Activated CD4-positive, alpha-beta memory T cell treated with anti-CD3 and anti-CD28 coated beads for 36 hours (primary cell): ENCODE data around the gene MGST1. TPM values are rescaled to one million over a fixed set of nuclear protein-coding genes. Genes with fewer than 3 reads are reported as not detected.

Experiments used
- CTCF ChIA-PET: fragments of 350-600 bp; sonication (Branson Sonifier 250); formaldehyde crosslinking; loops from one replicate; lab custom pipeline; 2021; ENCODE audit warnings: antibody characterized with exemption, inconsistent platforms; lab: Charles Lee
- POLR2A ChIA-PET: fragments of 350-600 bp; sonication (Branson Sonifier 250); formaldehyde crosslinking; loops from one replicate; lab custom pipeline; 2021; ENCODE audit warnings: antibody characterized with exemption; lab: Charles Lee
- DNase-seq: peaks from one replicate; pipeline ENCODE4 v3.0.0-alpha.2; 2020
- H3K27ac Mint-ChIP-seq: one replicate; pipeline ENCODE4 v1.8.0; 2021; ENCODE audit warnings: mixed read lengths
- H3K27me3 Mint-ChIP-seq: one replicate; pipeline ENCODE4 v1.8.0; 2021; ENCODE audit warnings: mixed read lengths
- H3K36me3 Mint-ChIP-seq: one replicate; pipeline ENCODE4 v1.8.0; 2021; ENCODE audit warnings: mixed read lengths
- H3K4me1 Mint-ChIP-seq: one replicate; pipeline ENCODE4 v1.8.0; 2021; ENCODE audit warnings: low read depth, mixed read lengths
- H3K4me3 Mint-ChIP-seq: one replicate; pipeline ENCODE4 v1.8.0; 2021; ENCODE audit warnings: mild to moderate bottlenecking, mixed read lengths
- H3K9me3 Mint-ChIP-seq: one replicate; pipeline ENCODE4 v1.8.0; 2021; ENCODE audit warnings: mixed read lengths
- intact Hi-C: fragments of 100-400 bp; cut with micrococcal nuclease; formaldehyde crosslinking; loops from one replicate; pipeline ENCODE4 v1.15.1; 2023
- total RNA-seq, 2 experiments: library from RNA; stranded (reverse); gene quantifications; one replicate each; pipeline ENCODE4 v1.2.3, GENCODE V29; 2021

The MGST1 gene, protein sequence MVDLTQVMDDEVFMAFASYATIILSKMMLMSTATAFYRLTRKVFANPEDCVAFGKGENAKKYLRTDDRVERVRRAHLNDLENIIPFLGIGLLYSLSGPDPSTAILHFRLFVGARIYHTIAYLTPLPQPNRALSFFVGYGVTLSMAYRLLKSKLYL
- not detected for total RNA-seq

DNA sequence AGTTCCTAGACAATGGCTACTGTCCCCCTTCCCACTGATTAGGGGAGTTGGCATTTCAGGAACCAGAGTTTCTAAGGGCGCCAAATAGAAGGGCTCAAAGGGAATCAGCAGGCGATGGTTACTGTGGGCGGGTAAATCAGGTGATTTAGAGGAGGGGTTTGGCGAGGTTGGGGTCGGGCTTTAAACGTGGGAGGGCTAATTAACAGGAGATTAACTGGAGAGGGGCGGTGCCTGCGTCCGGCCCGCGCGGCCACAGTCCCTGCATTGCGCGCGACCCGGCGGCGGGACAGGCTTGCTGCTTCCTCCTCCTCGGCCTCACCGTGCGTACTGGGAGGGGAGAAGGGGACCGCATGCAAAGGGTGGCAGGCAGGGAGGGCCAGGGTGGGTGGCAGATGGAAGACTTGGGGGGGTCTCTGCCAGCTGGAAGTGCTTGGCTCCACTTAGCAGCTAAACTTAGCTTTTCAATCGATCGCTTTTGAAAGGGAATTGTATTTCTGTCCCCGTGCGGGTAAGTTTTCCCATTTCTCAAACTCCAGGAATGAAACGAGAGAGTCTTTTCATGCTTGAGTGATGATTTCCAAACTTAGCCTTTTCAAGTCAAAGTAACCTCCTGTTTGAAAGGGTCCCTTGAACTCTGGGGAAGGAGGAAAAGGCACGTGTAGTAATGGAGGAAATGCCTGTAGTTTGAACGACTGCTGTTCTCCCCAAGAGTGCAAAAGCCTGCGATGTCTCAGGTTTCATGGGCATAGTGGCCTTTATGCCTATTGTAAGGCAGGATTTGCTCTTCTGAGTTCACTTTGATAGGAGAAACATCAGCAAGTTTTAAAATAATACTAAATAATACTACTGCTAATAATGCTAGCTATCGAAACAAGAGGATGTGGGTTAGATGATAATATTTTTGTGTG lies at the start of gene MGST1:
Gene MGST1, plus strand, starts transcription at position 255 of the 908 bp plus-strand sequence. CDS start 6,608 bp downstream, outside the sequence.
- intact Hi-C loops: no loop called here
- H3K9me3 Mint-ChIP-seq: peaks cover 3% of the 10 kb centered on the region

DNA sequence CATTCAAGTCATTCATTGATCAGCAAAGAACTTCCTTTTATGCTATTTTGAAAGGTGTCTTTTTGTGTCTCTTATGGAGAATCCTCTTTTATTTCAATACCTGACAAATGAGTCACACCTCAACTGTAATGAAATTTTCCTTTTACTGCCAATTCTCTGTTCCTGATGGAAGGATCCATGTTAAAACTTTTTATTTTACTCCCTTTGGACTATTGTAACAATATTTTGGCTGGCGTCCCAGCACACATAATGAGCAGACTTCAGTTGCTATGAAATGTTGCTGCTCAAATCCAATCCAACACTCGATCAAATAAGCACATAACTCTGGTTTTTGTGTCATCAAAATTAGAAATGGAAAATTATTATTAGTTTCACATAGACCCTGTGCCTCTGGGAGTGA lies 48.0 kb upstream of the MGST1 start:
- H3K27ac Mint-ChIP-seq: no peak overlapping the region
- H3K4me3 Mint-ChIP-seq: no peak overlapping the region
- H3K9me3 Mint-ChIP-seq: peaks cover 2% of the 10 kb centered on the region
- H3K27me3 Mint-ChIP-seq: no peaks in the 10 kb centered on the region
- no peaks in the 10 kb centered on the region for H3K4me1 Mint-ChIP-seq
- ChIA-PET POLR2A (no interaction called here), CTCF (no interaction called here)
- no peaks in the 10 kb centered on the region for H3K36me3 Mint-ChIP-seq
- intact Hi-C loops: no loop called here
- DNase-seq: no peak

More for the DNA sequence above, at the start of gene MGST1:
- CTCF ChIA-PET: no interaction called here
- POLR2A ChIA-PET: no interaction called here
- DNase-seq: no peak
- Mint-ChIP-seq H3K27ac (no peak within 1 kb of the TSS), H3K4me1 (no peaks in the 10 kb centered on the region), H3K36me3 (no peaks in the 10 kb centered on the region), H3K27me3 (peaks cover 10% of the 10 kb centered on the region), H3K4me3 (no peak within 1 kb of the TSS)

DNA sequence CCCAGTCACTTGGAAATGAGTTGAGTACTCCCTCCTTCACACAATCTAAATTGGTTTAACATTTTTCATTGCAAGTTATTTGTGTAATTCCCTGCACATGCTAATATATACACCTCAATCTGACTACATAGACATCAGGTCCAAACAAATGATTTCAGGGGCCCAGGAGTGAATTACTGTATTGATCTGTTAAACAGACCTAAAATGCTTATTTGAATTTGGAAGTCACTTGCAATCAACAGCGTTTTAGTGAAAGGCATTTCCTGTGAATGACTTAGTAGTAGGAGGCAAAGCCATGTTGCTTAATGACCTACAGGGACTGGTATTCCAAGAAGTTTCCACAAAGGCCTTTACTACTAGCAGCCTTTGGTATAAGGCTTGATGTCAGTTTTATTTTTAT lies 47.3 kb upstream of the MGST1 start:
- ChIA-PET POLR2A (no interaction called here), CTCF (no interaction called here)
- Mint-ChIP-seq H3K4me1 (no peaks in the 10 kb centered on the region), H3K27me3 (no peaks in the 10 kb centered on the region), H3K36me3 (no peaks in the 10 kb centered on the region), H3K9me3 (peaks cover 2% of the 10 kb centered on the region), H3K4me3 (no peak overlapping the region), H3K27ac (no peak overlapping the region)
- no peak for DNase-seq
- intact Hi-C loops: no loop called here

DNA sequence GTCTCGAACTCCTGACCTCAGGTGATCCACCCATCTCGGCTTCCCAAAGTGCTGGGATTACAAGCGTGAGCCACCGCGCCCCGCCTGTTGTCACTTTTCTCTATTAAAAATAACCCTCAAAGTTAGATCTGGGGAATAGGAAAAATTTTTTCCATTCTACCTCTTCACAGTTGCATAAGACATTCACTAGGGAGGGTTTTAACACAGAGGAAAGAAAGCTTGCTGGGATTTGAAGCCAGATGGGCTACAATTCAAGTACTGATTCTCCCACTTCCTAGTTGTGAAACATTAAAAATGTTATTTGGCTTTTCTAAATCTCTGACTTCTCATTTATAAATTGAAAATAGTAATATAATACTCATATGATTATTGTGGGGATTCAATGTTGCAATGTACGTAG lies 46.7 kb upstream of the MGST1 start:
- Mint-ChIP-seq H3K9me3 (peaks cover 5% of the 10 kb centered on the region), H3K36me3 (no peaks in the 10 kb centered on the region), H3K4me1 (no peaks in the 10 kb centered on the region), H3K27me3 (no peaks in the 10 kb centered on the region), H3K4me3 (no peak overlapping the region), H3K27ac (no peak overlapping the region)
- ChIA-PET CTCF (no interaction called here), POLR2A (no interaction called here)
- DNase-seq: no peak
- intact Hi-C loops: no loop called here

DNA sequence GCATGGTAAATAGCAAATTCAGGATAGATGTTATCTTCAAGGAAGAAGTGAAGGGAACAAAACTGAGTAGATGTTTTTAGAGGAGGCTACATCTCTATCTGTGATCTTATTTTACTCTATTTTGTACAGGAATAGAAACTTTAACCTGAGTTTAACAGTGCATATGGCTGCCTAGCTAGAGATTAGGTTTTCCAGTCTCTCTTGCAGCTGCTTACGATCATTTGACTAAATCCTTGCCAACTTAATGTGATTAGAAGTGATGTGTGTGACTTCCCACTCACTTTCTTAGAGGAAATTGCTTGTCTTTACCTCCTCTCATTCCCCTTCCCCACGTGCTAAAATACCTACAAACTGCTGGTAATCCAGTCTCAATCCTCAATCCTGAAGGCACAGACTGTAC lies 43.5 kb upstream of the MGST1 start:
- Mint-ChIP-seq H3K4me3 (no peak overlapping the region), H3K4me1 (no peaks in the 10 kb centered on the region), H3K27ac (no peak overlapping the region), H3K27me3 (no peaks in the 10 kb centered on the region), H3K36me3 (no peaks in the 10 kb centered on the region), H3K9me3 (peaks cover 6% of the 10 kb centered on the region)
- intact Hi-C loops: no loop called here
- DNase-seq: no peak
- POLR2A ChIA-PET: no interaction called here
- CTCF ChIA-PET: no interaction called here

DNA sequence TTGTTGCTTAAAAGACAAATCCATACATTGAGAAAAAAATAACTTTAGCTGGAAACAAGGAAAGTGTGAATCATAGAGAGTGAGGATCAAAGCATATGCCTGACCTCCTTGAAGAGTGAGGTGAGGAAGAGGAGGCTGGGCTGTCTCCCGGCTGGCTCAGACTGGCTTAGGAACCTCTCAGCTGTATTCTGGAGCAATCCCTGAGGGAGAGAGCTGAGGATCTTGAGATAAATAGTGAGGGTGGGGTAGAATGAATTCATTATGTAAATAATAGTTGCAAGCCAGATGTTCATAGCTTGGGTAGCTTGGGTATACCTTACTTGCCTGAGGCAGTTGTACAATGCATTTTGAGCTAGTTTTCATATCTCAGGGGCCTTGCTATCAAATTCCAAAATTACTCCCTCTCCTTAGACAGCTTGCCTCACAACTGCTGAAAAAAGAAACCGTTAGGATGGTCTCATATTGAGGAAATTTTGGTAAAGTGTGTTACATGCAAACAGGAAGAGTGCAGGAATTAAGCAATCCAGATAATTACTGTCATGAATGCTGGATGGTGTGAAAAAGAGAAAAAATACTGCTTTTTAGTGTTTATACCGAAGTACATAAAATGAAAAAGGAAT lies 39.5 kb upstream of the MGST1 start:
- Mint-ChIP-seq H3K4me3 (no peak overlapping the region), H3K27me3 (no peaks in the 10 kb centered on the region), H3K27ac (no peak overlapping the region), H3K9me3 (peaks cover 22% of the 10 kb centered on the region), H3K4me1 (no peaks in the 10 kb centered on the region), H3K36me3 (no peaks in the 10 kb centered on the region)
- CTCF ChIA-PET: no interaction called here
- no peak for DNase-seq
- intact Hi-C loops: no loop called here
- POLR2A ChIA-PET: no interaction called here

DNA sequence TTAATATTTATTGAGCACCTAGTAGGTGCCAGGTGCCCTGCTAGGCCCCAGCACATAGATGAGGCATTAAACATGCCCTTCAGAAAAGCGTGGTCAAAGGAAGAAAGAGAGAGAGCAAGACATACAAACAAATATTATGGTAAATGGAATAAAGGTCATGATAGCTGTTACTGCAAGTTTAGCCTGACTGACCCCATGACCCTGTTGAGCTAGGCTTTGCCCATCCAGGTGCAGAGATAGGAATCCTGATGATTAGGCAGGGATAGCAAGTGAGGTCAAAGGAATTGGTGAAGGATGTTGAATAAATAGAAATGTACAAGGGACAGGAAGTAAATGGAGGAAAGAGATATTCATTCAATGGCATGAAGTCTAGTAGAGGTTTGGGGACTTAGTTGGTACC lies 36.5 kb upstream of the MGST1 start:
- no peak for DNase-seq
- ChIA-PET POLR2A (no interaction called here), CTCF (no interaction called here)
- intact Hi-C loops: no loop called here
- H3K9me3 Mint-ChIP-seq: peaks cover 22% of the 10 kb centered on the region
- H3K4me3 Mint-ChIP-seq: no peak overlapping the region
- no peaks in the 10 kb centered on the region for H3K27me3 Mint-ChIP-seq
- H3K36me3 Mint-ChIP-seq: no peaks in the 10 kb centered on the region
- no peaks in the 10 kb centered on the region for H3K4me1 Mint-ChIP-seq
- no peak overlapping the region for H3K27ac Mint-ChIP-seq

DNA sequence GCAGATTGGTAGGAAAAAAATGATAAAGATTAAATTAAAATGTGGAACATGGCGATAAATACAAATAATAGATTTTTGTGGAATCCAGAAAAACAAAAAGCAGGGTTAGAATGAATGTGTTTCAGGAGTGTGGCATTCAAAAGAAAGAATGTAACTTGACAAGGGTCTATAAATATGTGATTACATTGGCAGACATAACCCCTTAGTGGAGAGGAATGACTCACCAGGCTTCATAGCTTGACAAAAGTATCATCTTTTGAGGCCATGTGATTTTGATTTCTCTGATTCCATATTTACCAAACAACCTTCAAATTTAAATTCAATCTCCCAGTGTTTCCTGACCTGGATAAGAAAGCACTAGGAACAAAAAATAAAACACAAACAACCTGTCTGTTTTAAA lies 24.4 kb upstream of the MGST1 start:
- H3K4me1 Mint-ChIP-seq: no peaks in the 10 kb centered on the region
- DNase-seq: no peak
- intact Hi-C loops: no loop called here
- H3K36me3 Mint-ChIP-seq: no peaks in the 10 kb centered on the region
- peaks cover 18% of the 10 kb centered on the region for H3K9me3 Mint-ChIP-seq
- POLR2A ChIA-PET: no interaction called here
- CTCF ChIA-PET: no interaction called here
- H3K27ac Mint-ChIP-seq: no peak overlapping the region
- H3K4me3 Mint-ChIP-seq: no peak overlapping the region
- H3K27me3 Mint-ChIP-seq: no peaks in the 10 kb centered on the region

DNA sequence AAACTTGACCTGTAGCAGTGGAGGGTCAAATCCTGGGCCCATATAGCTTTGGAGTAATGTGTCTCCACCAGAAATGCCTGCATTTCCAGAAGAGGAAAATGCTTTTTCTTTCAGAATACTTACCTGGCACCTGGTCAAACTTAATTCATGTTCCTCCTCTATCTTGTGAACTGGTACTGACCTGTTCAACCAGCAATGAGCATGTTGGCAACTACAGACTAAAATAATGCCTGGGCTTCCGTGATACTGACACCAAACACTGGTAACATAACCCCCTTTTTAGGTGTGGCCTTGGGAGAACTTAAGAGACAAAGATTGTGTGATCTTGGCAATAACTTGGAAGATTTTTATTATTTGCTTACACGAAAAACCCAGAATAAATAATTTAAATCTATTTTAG lies 23.8 kb upstream of the MGST1 start:
- POLR2A ChIA-PET: no interaction called here
- intact Hi-C loops: no loop called here
- Mint-ChIP-seq H3K9me3 (peaks cover 24% of the 10 kb centered on the region), H3K36me3 (no peaks in the 10 kb centered on the region), H3K27me3 (no peaks in the 10 kb centered on the region), H3K4me1 (no peaks in the 10 kb centered on the region), H3K27ac (no peak overlapping the region), H3K4me3 (no peak overlapping the region)
- CTCF ChIA-PET: no interaction called here
- DNase-seq: no peak

DNA sequence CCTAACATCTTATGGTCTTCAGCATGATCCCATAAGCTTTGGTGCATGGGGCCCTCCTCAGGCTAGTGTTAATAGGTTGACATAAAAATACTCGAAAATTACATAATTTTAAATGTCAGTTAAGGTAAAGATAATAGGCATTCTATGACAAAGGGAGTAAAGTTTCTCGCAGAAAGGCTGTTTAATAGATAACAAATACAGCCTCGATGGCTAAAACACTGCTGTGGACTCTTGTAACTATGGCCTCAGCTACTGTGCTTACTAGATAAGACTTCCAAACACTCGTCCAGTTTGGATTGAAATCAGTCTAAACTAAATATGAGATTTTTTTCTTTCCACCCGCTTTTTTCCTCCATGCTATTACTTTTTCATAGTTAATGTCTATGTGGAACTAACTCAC lies 23.2 kb upstream of the MGST1 start:
- Mint-ChIP-seq H3K27me3 (no peaks in the 10 kb centered on the region), H3K27ac (no peak overlapping the region), H3K9me3 (peaks cover 24% of the 10 kb centered on the region), H3K36me3 (no peaks in the 10 kb centered on the region), H3K4me1 (no peaks in the 10 kb centered on the region), H3K4me3 (no peak overlapping the region)
- ChIA-PET CTCF (no interaction called here), POLR2A (no interaction called here)
- intact Hi-C loops: no loop called here
- no peak for DNase-seq

DNA sequence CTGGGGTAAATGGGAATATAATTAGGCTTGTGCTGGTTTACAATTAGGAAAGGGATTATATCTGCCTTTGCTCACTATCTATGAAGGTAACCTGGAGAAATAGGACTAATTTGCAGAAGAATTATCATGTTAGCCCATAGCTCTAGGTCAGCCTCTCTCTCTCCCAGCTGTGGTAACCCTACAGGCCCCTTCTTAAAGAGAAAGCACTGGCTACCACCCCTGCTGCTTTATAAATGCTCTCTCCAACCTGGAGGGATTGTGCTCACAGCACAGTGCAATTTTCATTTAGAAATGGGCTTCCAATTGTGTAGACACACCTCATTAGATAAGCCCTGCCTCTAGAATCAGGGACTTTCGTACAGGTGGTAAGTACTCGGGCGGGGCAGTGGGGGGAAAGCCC lies 22.7 kb upstream of the MGST1 start:
- H3K4me1 Mint-ChIP-seq: no peaks in the 10 kb centered on the region
- ChIA-PET CTCF (no interaction called here), POLR2A (no interaction called here)
- DNase-seq: no peak
- H3K27me3 Mint-ChIP-seq: no peaks in the 10 kb centered on the region
- no peak overlapping the region for H3K4me3 Mint-ChIP-seq
- H3K9me3 Mint-ChIP-seq: peaks cover 24% of the 10 kb centered on the region
- intact Hi-C loops: no loop called here
- no peaks in the 10 kb centered on the region for H3K36me3 Mint-ChIP-seq
- no peak overlapping the region for H3K27ac Mint-ChIP-seq

DNA sequence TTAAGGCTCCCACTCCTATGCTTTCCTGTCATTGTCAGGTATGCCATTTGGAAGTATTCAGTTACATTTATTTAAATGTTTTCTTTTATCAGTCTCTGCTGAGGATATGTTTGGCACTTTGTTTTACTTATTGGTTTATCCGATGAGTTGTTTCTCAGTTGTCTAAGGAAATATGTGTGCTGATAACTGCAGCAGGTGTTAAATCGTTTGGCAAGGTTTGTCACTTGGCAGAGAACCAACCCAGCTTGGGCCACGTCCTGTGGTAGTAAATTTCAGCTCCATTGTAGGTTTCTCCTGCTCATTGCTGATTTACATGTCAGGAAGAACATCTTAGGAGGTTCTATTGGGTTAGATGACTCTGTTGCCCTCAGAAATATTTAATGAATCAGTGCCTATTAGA lies 22.0 kb upstream of the MGST1 start:
- Mint-ChIP-seq H3K36me3 (no peaks in the 10 kb centered on the region), H3K27me3 (no peaks in the 10 kb centered on the region), H3K9me3 (peaks cover 24% of the 10 kb centered on the region), H3K4me3 (no peak overlapping the region), H3K27ac (no peak overlapping the region), H3K4me1 (no peaks in the 10 kb centered on the region)
- intact Hi-C loops: no loop called here
- no peak for DNase-seq
- ChIA-PET CTCF (no interaction called here), POLR2A (no interaction called here)
